HEK293 (cell line): Measurements from ENCODE around the gene TPRN.
"Not testable (repeated sequence)": the region's sequence is repeated elsewhere in the genome, so short reads cannot be mapped to it uniquely, and the experiment has no call there.

Experiments used
- CTCF ChIA-PET: fragments of 350-600 bp; formaldehyde crosslinking; extraction: SDS; loops from one replicate; lab custom pipeline; 2021; ENCODE audit warnings: antibody characterized with exemption; lab: Yijun Ruan, JAX
- POLR2A ChIA-PET: fragments of 300-600 bp; formaldehyde crosslinking; extraction: SDS; loops from one replicate; lab custom pipeline; 2020; ENCODE audit warnings: antibody characterized with exemption, inconsistent platforms; lab: Yijun Ruan, JAX
- H3K27ac ChIP-seq: fragments of 200-500 bp; sonication (Bioruptor generic); 2 replicates; pipeline ENCODE4 v1.5.1; 2014; ENCODE audit warnings: low read depth, low read length, control low read depth, inconsistent platforms; ENCODE audit errors: extremely low read depth
- H3K36me3 ChIP-seq, 2 experiments: fragments of 200-500 bp in 1 of 2; sonication (Bioruptor generic) in 1 of 2; 1 replicate in 1 of 2; 2 replicates in 1 of 2; pipeline ENCODE4 v1.5.1; 2014 to 2017; ENCODE audit warnings: inconsistent platforms in 2 of 2, low read length in 2 of 2; ENCODE audit not compliant: control insufficient read depth in 2 of 2, insufficient read depth in 1 of 2
- H3K4me1 ChIP-seq: fragments of 200-500 bp; sonication (Bioruptor generic); 2 replicates; pipeline ENCODE4 v1.5.1; 2014; ENCODE audit warnings: mild to moderate bottlenecking, low read length, inconsistent platforms; ENCODE audit not compliant: control insufficient read depth, insufficient read depth
- H3K4me3 ChIP-seq: 2 replicates; pipeline ENCODE4 v1.5.1; 2011; ENCODE audit warnings: low read depth, mild to moderate bottlenecking, control low read depth, low read length, moderate library complexity
- H3K9me3 ChIP-seq: fragments of 200-500 bp; sonication (Bioruptor generic); 2 replicates; pipeline ENCODE4 v1.5.1; 2014; ENCODE audit warnings: low read depth, low read length, inconsistent platforms; ENCODE audit not compliant: control insufficient read depth, insufficient read depth
- EGR2 ChIP-seq: fragments of 450-650 bp; formaldehyde crosslinking; IDR thresholded peaks from 2 replicates; pipeline ENCODE4 v1.5.1; 2016; ENCODE audit warnings: low read depth, missing biosample characterization, missing genetic modification characterization
- GLIS1 ChIP-seq: fragments of 450-650 bp; formaldehyde crosslinking; IDR thresholded peaks from 2 replicates; pipeline ENCODE4 v1.5.1; 2016; ENCODE audit warnings: missing biosample characterization, missing genetic modification characterization
- INSM2 ChIP-seq: fragments of 450-650 bp; formaldehyde crosslinking; IDR thresholded peaks from 2 replicates; pipeline ENCODE4 v1.5.1; 2016; ENCODE audit warnings: missing biosample characterization, missing genetic modification characterization
- KLF7 ChIP-seq: fragments of 450-650 bp; formaldehyde crosslinking; IDR thresholded peaks from 2 replicates; pipeline ENCODE4 v1.5.1; 2016; ENCODE audit warnings: missing biosample characterization, missing genetic modification characterization, borderline replicate concordance
- MYNN ChIP-seq: fragments of 450-650 bp; formaldehyde crosslinking; IDR thresholded peaks from 2 replicates; pipeline ENCODE4 v1.5.1; 2016; ENCODE audit warnings: missing biosample characterization, missing genetic modification characterization, borderline replicate concordance
- OVOL3 ChIP-seq: fragments of 450-650 bp; formaldehyde crosslinking; IDR thresholded peaks from 2 replicates; pipeline ENCODE4 v1.5.1; 2016; ENCODE audit warnings: missing biosample characterization, missing genetic modification characterization
- PRDM1 ChIP-seq: fragments of 450-650 bp; formaldehyde crosslinking; IDR thresholded peaks from 2 replicates; pipeline ENCODE4; 2016; ENCODE audit warnings: missing biosample characterization, missing genetic modification characterization
- RBAK ChIP-seq: fragments of 450-650 bp; formaldehyde crosslinking; IDR thresholded peaks from 2 replicates; pipeline ENCODE4 v1.5.1; 2016; ENCODE audit warnings: missing biosample characterization, missing genetic modification characterization
- SCRT2 ChIP-seq: fragments of 450-650 bp; formaldehyde crosslinking; IDR thresholded peaks from 2 replicates; pipeline ENCODE4 v1.5.1; 2016; ENCODE audit warnings: missing biosample characterization, missing genetic modification characterization
- SP3 ChIP-seq: fragments of 450-650 bp; formaldehyde crosslinking; IDR thresholded peaks from 2 replicates; pipeline ENCODE4 v1.5.1; 2016; ENCODE audit warnings: missing biosample characterization, missing genetic modification characterization
- ZBTB6 ChIP-seq: fragments of 450-650 bp; formaldehyde crosslinking; IDR thresholded peaks from 2 replicates; pipeline ENCODE4 v1.5.1; 2017; ENCODE audit warnings: missing biosample characterization, missing genetic modification characterization
- ZIC2 ChIP-seq: fragments of 450-650 bp; formaldehyde crosslinking; IDR thresholded peaks from 2 replicates; pipeline ENCODE4 v1.5.1; 2016; ENCODE audit warnings: missing biosample characterization, missing genetic modification characterization
- ZNF112 ChIP-seq: fragments of 450-650 bp; formaldehyde crosslinking; IDR thresholded peaks from 2 replicates; pipeline ENCODE4 v1.5.0; 2017; ENCODE audit warnings: missing biosample characterization, missing genetic modification characterization
- ZNF140 ChIP-seq: fragments of 450-650 bp; formaldehyde crosslinking; IDR thresholded peaks from 2 replicates; pipeline ENCODE4 v1.5.1; 2016; ENCODE audit warnings: missing biosample characterization, missing genetic modification characterization
- ZNF148 ChIP-seq: fragments of 450-650 bp; formaldehyde crosslinking; IDR thresholded peaks from 2 replicates; pipeline ENCODE4 v1.5.0; 2017; ENCODE audit warnings: missing biosample characterization, missing genetic modification characterization, borderline replicate concordance
- ZNF155 ChIP-seq: fragments of 450-650 bp; formaldehyde crosslinking; IDR thresholded peaks from 2 replicates; pipeline ENCODE4 v1.5.1; 2016; ENCODE audit warnings: missing biosample characterization, missing genetic modification characterization
- ZNF174 ChIP-seq: fragments of 450-650 bp; formaldehyde crosslinking; IDR thresholded peaks from 2 replicates; pipeline ENCODE4 v1.5.0; 2017; ENCODE audit warnings: missing biosample characterization, mild to moderate bottlenecking, missing genetic modification characterization
- ZNF184 ChIP-seq: fragments of 450-650 bp; IDR thresholded peaks from 2 replicates; pipeline ENCODE4 v1.5.1; 2018; ENCODE audit warnings: missing biosample characterization, mild to moderate bottlenecking, missing genetic modification characterization
- ZNF248 ChIP-seq: fragments of 450-650 bp; formaldehyde crosslinking; IDR thresholded peaks from 2 replicates; pipeline ENCODE4 v1.5.1; 2017; ENCODE audit warnings: missing biosample characterization, missing genetic modification characterization
- ZNF423 ChIP-seq: fragments of 450-650 bp; formaldehyde crosslinking; IDR thresholded peaks from 2 replicates; pipeline ENCODE4 v1.5.1; 2016; ENCODE audit warnings: missing biosample characterization, missing genetic modification characterization
- ZNF510 ChIP-seq: fragments of 450-650 bp; formaldehyde crosslinking; IDR thresholded peaks from 2 replicates; pipeline ENCODE4 v1.5.1; 2018; ENCODE audit warnings: mild to moderate bottlenecking, missing genetic modification characterization, missing biosample characterization; ENCODE audit not compliant: insufficient replicate concordance
- ZNF626 ChIP-seq: fragments of 450-650 bp; sonication (Bioruptor Pico); formaldehyde crosslinking; IDR thresholded peaks from 2 replicates; pipeline ENCODE4 v1.5.1; 2018; ENCODE audit warnings: missing biosample characterization, missing genetic modification characterization, inconsistent platforms
- ZNF791 ChIP-seq: fragments of 450-650 bp; formaldehyde crosslinking; IDR thresholded peaks from 2 replicates; pipeline ENCODE4 v1.5.1; 2016; ENCODE audit warnings: missing biosample characterization, missing genetic modification characterization
- TF ChIP-seq, protein P1 (sequence below): fragments of 450-650 bp; formaldehyde crosslinking; IDR thresholded peaks from 2 replicates; pipeline ENCODE4 v1.5.1; 2016; ENCODE audit warnings: missing biosample characterization, missing genetic modification characterization

The TPRN gene

GRCh38 chr9:137240318-137240840 lies 39.8 kb upstream of the TPRN start (continued):
- TF ChIP-seq ZNF510 (tag by site-specific recombination) (no peak), SP3 (tag by site-specific recombination) (peak; percentile 57), ZNF148 (tag by site-specific recombination) (no peak), ZNF140 (tag by site-specific recombination) (no peak), ZNF626 (tag by site-specific recombination) (no peak), ZNF155 (tag by site-specific recombination) (no peak), ZNF174 (tag by site-specific recombination) (no peak), ZIC2 (tag by site-specific recombination) (peak; percentile 36; the same call in 1 of the 2 replicates), ZNF184 (no peak)

DNA sequence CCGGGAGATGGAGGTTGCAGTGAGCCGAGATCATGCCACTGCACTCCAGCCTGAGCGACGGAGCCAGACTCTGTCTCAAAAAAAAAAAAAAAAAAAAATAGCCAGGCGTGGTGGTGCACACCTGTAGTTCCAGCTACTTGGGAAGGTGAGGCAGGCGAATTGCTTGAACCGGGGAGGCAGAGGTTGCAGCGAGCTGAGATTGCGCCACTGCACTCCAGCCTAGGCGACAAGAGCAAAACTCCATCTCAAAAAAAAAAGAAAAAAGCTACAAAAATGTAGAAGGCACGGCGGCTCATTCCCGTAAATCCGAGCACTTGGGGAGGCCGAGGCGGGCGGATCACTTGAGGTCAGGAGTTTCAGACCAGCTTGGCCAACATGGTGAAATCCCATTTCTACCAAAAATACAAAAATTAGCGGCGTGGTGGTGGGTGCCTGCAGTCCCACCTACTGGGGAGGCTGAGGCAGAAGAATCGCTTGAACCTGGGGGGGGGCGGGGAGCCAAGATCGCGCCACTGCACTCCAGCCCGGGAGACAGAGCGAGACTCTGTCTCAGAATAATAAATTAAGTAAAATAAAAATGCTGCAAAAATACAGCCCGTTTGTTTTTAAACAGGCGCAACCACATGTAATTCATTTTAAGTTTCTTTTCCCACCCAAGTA lies 39.1 kb upstream of the TPRN start:
- TF ChIP-seq KLF7 (0 out of 2 replicates have a peak, but pooled peaks have one; percentile 11), ZBTB6 (tag by site-specific recombination) (peak; percentile 30; the same call in 1 of the 2 replicates)
- Histone ChIP-seq H3K36me3 (peaks cover 0 to 32% of the 10 kb centered on the region in 2 experiments; a peak in 1 of 3 replicates), H3K4me3 (peak overlapping the region; percentile 68), H3K27ac (peak overlapping the region; percentile 93)
- POLR2A ChIA-PET = interaction anchor here (0.7 to 11.5 kb wide), 29 partner anchors 14 to 449 kb away, joined by 3 to 336 read pairs (median 9); partner anchors contain the start of genes ANAPC2, CYSRT1, EXD3 and FUT7
- CTCF ChIA-PET = interaction anchor here (0.6 to 1.7 kb wide), 11 partner anchors 9 to 287 kb away, joined by 3 to 11 read pairs (median 3); partner anchors contain the start of genes NELFB and RNF224
- not testable (repeated sequence) for H3K4me1 ChIP-seq, H3K9me3 ChIP-seq

DNA sequence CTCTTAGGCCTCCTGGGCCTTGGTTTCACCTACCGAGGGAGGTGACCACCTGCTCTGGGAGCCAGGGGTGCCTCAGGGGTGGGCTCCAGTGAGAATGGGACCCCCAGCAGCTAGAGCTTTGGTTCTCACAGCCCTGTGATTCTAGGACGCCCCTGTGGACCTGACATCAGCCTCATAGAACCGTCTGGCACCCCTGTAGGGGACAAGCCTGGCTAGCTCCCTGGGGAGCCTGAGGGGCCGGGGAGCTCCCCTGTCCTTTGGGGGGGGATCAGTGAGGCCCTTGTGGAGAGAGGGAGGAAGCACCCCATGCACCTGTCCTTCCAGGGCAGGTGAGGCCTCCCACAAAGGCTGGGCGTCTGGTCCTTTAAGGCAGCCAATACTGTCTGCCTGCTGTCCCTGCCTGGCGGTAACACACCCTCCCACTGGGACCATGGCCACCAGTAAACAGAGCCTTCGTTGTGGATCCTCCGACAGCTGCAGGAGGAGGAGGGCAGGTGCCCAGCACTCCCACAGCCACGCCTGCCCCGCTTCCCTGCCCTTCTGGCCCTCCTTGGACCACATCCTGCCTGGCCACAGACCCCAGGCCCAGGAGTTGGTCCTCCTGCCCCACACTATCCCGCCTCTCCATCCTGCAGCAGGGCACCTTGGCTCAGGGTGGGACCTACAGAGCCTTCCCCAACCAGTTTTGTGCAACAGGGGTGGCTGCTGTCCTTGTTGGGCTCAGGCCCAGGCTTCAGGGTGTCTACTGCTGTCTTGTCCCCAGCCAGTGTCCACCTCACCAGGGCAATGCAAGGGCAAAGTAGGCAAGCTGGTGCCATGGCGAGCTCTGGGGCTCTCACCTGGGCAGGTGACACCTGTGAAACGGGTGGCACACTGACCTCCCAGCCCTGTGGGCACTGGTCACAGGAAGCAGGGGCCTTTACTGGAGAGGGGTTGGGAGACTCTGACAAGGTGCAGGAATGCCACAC lies 37.5 kb upstream of the TPRN start:
- H3K36me3 ChIP-seq = peaks cover 0 to 22% of the 10 kb centered on the region in 2 experiments; a peak in 1 of 3 replicates
- H3K4me3 ChIP-seq = no peak overlapping the region
- no peak overlapping the region for H3K27ac ChIP-seq
- ChIA-PET POLR2A (interaction anchor here (1.2 to 11.5 kb wide), 4 partner anchors 14 to 40 kb away, joined by 3 to 336 read pairs (median 168); partner anchors contain the start of genes CYSRT1, NELFB, RNF208 and RNF224), CTCF (interaction anchor here (0.5 to 3.4 kb wide), 31 partner anchors 8 to 303 kb away, joined by 3 to 45 read pairs (median 5); partner anchors contain the start of genes ANAPC2, NELFB, RNF224 and SSNA1)
- no peaks in the 10 kb centered on the region for H3K9me3 ChIP-seq
- H3K4me1 ChIP-seq = peaks cover 3% of the 10 kb centered on the region; the same call in 1 of the 2 replicates
- no peak for TF ChIP-seq OVOL3
- TF ChIP-seq EGR2 (tag by site-specific recombination) = 0 out of 2 replicates have a peak, but pooled peaks have one; percentile 16
- no peak for TF ChIP-seq ZNF791 (tag by site-specific recombination)
- TF ChIP-seq ZNF423 = no peak
- TF ChIP-seq MYNN (tag by site-specific recombination) = no peak
- TF ChIP-seq RBAK (tag by site-specific recombination) = no peak
- no peak for TF ChIP-seq PRDM1
- TF ChIP-seq ZNF248 (tag by site-specific recombination) = no peak
- TF ChIP-seq SCRT2 (tag by site-specific recombination) = peak; percentile 51
- TF ChIP-seq GLIS1 (tag by site-specific recombination) = peak; percentile 97
- TF ChIP-seq ZNF112 = no peak
- TF ChIP-seq, protein P1, sequence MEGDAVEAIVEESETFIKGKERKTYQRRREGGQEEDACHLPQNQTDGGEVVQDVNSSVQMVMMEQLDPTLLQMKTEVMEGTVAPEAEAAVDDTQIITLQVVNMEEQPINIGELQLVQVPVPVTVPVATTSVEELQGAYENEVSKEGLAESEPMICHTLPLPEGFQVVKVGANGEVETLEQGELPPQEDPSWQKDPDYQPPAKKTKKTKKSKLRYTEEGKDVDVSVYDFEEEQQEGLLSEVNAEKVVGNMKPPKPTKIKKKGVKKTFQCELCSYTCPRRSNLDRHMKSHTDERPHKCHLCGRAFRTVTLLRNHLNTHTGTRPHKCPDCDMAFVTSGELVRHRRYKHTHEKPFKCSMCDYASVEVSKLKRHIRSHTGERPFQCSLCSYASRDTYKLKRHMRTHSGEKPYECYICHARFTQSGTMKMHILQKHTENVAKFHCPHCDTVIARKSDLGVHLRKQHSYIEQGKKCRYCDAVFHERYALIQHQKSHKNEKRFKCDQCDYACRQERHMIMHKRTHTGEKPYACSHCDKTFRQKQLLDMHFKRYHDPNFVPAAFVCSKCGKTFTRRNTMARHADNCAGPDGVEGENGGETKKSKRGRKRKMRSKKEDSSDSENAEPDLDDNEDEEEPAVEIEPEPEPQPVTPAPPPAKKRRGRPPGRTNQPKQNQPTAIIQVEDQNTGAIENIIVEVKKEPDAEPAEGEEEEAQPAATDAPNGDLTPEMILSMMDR (tag by site-specific recombination) = no peak
- no peak for TF ChIP-seq INSM2
